ENCODE data around the gene CDK5RAP1.

- TF ChIP-seq CTCF (IDR thresholded peaks at IDR 0.05; ENCODE audit: low read depth, low read length, missing input control) (no peak), HNF4G (IDR thresholded peaks at IDR 0.05) (no peak), RAD21 (IDR thresholded peaks at IDR 0.05) (no peak), JUND (IDR thresholded peaks at IDR 0.05) (no peak), ZBTB33 (IDR thresholded peaks at IDR 0.05) (no peak)
Observed at GRCh38 chr20:33311011-33311410, 90.3 kb downstream of the CDK5RAP1 start.

Measured in liver (tissue), 3 donors.